Left kidney (tissue), 8 donors: ENCODE measurements around the gene CCN2. TPM values are rescaled to one million over a fixed set of nuclear protein-coding genes. Genes with fewer than 3 reads are reported as not detected.

Experiments
- DNase-seq: peaks from one replicate; pipeline ENCODE4 v3.0.0-alpha.2; 2013
- long read RNA-seq, 8 donors: transcript quantifications; one replicate each; lab custom pipeline, GENCODE V29; 2026
- polyA plus RNA-seq: library from polyadenylated mRNA; unstranded; fragments of 120-200 nt; gene quantifications from one replicate; pipeline ENCODE4 v1.2.1, GENCODE V29; 2013; ENCODE audit not compliant: insufficient read length

Gene CCN2, protein sequence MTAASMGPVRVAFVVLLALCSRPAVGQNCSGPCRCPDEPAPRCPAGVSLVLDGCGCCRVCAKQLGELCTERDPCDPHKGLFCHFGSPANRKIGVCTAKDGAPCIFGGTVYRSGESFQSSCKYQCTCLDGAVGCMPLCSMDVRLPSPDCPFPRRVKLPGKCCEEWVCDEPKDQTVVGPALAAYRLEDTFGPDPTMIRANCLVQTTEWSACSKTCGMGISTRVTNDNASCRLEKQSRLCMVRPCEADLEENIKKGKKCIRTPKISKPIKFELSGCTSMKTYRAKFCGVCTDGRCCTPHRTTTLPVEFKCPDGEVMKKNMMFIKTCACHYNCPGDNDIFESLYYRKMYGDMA
- 243 TPM for polyA plus RNA-seq
- long read RNA-seq, donor 1, transcript CTGF-201 (5 exons, 2,339 nt): major isoform, 131 of 195 reads
- long read RNA-seq, donor 1, partial matches to known transcripts: 58 of 195 reads
- long read RNA-seq, donor 1, other reads (novel, unspliced or antisense): 6 of 195 reads
- long read RNA-seq, donor 2, transcript CTGF-201 (5 exons, 2,339 nt): major isoform, 88 of 102 reads
- long read RNA-seq, donor 2, partial matches to known transcripts: 14 of 102 reads
- long read RNA-seq, donor 2, other reads (novel, unspliced or antisense): 0 of 102 reads
- long read RNA-seq, donor 3, transcript CTGF-201 (5 exons, 2,339 nt): major isoform, 81 of 165 reads
- long read RNA-seq, donor 3, partial matches to known transcripts: 84 of 165 reads
- long read RNA-seq, donor 3, other reads (novel, unspliced or antisense): 0 of 165 reads
- long read RNA-seq, donor 4, partial matches to known transcripts: 5 of 6 reads
- long read RNA-seq, donor 4, other reads (novel, unspliced or antisense): 0 of 6 reads
- long read RNA-seq, donor 5, transcript CTGF-201 (5 exons, 2,339 nt): major isoform, 99 of 268 reads
- long read RNA-seq, donor 5, partial matches to known transcripts: 169 of 268 reads
- long read RNA-seq, donor 5, other reads (novel, unspliced or antisense): 0 of 268 reads
- long read RNA-seq, donor 6, transcript CTGF-201 (5 exons, 2,339 nt): major isoform, 87 of 109 reads
- long read RNA-seq, donor 6, partial matches to known transcripts: 22 of 109 reads
- long read RNA-seq, donor 6, other reads (novel, unspliced or antisense): 0 of 109 reads
- long read RNA-seq, donor 7, transcript CTGF-201 (5 exons, 2,339 nt): major isoform, 121 of 164 reads
- long read RNA-seq, donor 7, partial matches to known transcripts: 43 of 164 reads
- long read RNA-seq, donor 7, other reads (novel, unspliced or antisense): 0 of 164 reads
- long read RNA-seq, donor 8, transcript CTGF-201 (5 exons, 2,339 nt): major isoform, 39 of 45 reads
- long read RNA-seq, donor 8, partial matches to known transcripts: 6 of 45 reads
- long read RNA-seq, donor 8, other reads (novel, unspliced or antisense): 0 of 45 reads

DNA sequence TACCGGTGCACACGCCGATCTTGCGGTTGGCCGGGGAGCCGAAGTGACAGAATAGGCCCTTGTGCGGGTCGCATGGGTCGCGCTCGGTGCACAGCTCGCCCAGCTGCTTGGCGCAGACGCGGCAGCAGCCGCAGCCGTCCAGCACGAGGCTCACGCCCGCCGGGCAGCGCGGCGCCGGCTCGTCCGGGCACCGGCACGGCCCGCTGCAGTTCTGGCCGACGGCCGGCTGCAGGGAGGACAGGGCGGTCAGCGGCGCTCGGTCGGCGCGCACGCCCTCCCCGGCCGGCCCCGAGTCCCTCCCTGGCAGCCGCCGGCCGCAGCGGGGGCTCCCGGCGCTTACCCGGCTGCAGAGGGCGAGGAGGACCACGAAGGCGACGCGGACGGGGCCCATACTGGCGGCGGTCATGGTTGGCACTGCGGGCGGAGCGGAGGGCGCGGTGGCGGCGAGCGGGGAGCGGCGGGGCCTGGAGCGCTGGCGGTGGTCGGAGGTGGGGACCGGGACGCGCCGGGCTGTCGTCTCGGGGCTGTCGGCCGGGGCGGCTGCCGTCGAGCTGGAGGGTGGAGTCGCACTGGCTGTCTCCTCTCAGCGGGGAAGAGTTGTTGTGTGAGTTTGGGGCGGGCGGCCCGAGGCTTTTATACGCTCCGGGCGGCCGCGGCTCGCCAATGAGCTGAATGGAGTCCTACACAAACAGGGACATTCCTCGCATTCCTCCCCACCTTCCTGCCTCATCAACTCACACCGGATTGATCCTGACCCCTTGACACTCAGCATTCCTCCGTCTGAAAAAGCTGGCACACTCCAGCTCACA, at the start of gene CCN2:
Gene CCN2, minus strand, starts transcription at position 606 of the 809 bp plus-strand sequence. Its CDS starts 200 bp downstream, at position 406.
- peak; percentile 93 for DNase-seq

DNA sequence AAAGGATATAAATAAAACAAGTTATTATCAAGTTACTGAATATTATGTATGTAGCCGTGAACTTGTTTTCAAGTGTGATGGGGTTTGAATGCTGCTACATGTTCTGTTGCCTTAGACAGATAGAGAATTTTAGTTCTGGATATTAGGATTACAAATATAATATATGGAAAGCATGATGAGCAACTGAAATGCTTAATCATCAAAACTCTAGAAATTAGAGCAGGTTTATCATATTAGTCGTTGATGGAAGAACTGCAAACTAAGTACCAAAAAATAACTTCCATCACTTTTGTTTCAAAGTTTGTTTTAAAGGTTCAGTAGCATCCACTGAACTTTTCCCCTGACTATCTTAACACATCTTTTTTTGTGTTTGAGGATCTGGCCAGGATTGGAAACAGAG, 49.1 kb upstream of the CCN2 start:
- DNase-seq: no peak

DNA sequence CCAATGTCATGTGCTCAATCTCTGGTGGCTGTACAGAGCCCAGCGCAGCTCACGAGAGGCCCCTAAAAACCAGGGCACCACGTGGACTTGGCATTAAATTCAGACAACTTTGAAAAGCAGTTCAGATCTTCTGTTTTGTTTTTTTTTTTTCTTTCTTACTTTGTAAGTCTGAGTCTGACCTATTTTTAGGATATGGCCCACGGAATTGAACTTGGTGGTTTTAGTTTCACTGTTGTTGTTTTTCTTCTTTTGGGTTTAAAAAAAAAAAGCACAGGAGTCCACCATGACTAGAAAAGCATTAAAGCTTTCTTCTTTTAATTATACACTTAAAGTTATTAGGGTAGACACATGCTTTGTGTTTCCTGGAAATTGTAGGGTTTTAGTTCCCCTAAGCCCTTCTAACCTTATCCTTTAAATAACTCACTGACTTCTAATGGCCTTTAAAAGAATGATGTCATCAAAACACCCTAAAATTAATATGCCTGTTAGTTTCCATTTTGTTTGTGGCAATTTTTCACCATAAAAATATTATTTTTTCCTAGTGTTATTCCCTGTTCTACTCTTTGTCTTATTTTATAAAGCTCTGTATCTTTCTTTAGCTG, 48.5 kb upstream of the CCN2 start:
- DNase-seq: no peak

DNA sequence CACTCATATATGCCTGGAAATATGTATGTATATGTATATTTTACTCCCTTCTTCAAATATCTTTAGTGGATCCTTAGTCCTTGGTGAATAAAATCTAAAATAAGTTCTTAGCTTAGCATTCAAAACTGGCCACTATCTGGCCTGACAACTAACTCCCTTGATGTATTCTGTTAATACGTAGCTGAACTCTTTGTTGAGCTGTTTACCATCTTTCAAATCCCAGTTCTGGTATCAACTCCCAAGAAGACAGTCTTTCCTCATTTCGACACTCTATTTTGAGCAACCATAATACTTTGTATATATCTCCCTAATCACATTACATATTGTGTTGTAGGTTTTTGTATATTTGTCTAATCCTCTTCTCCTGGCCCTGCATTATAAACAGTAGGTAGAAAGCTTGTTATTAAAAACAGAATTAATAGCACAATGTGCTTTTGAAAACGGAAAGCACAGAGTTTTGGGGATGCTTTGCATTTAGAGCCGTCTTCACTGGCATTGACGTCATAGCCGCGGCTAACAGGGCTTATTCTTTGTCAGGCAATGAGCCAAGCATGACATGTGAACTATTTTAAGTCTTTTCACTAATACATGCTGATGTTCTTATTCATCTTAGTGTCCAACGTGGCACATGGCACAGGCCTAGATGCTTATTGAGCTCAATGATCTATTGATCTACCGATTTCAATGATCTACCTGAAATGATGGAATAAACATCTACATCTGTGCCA, 47.2 kb upstream of the CCN2 start:
- DNase-seq: no peak

DNA sequence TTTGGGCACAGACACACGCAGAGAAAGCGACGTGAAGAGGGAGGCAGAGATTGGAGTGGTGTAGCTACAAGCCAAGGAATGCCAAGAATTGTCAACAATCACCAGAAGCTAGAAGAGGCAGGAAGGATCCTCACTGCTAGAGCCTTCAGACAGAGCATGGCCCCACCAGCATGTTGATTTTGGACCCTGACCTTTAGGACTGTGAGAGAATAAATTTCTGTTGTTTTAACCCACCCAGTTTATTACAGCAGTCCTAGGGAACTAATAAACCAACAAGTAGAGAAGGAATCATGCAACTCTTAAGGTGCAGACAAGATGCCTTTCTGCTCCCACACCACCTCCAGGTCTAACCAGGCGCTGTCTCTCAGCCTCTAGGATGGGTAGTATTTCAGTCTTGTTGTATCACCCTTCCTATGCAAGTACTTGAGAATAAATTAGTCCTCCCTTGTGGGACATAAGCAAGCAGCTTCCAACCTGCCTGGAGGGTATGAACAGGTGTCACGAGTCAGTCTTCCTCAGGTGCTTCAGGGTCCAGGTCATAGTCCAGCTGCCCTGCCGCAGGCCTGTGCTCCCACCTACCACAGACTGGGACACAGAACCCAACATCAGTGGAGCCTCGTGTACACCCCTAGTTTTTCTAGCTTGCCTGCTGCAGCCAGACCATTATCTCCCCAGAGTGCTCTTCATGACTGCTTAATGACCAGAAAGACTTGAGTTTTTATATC, 46.4 kb upstream of the CCN2 start:
- DNase-seq: no peak

DNA sequence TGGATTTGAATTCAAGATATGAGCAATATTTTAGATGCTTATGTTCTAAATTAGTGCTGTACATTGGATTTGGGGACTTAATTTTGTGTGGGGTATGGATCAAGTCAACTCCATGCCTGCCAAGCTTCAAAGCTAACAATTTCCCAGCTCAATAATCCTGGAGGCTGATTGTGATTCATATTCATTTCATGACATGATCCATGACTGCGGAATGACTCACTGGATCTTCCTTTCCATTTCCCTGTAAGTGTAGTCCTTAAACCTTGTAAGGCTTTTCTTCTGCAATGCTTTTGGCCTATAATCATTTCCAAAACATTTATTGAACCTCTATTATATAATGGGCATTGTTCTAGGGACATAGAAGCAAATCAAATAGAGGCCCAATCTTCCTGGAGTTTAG, 44.7 kb upstream of the CCN2 start:
- DNase-seq: no peak

DNA sequence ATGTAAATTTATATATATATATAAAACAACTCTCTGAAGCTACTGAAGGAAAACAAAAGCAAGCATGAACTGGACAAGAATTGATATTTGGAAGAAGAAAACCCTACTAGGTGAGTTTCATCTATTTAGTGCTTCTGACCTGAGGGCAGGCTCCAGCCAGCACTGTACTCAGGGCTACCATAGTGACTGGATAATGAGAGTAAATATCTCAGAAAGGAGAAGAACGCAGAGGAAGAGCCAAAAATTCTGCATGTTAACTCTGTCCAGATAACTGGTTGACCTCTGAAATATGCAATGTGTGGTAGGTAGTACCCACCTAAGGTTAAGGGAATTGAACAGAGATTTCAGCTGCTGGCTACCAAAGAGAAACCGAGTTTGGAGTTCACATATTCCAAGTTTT, 41.4 kb upstream of the CCN2 start:
- DNase-seq: no peak

DNA sequence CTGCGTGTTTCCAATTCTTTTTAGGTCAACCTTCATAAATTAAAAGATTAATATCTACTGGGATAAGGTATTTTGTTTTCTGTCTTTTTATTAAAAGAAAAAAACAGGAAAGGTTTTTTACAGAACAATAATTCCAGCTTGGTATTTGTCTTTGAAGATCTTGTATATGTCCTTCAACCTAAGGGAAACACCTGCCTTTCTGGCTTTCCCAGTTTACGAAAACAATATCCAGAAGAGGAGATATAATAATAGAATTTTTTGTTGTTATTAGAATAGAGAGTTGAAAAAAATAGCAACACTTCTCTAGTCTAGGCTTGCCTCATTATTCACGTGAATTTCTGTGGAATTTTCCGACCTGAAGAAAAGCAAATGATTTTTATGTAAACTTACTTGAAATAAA, 37.9 kb upstream of the CCN2 start:
- no peak for DNase-seq

DNA sequence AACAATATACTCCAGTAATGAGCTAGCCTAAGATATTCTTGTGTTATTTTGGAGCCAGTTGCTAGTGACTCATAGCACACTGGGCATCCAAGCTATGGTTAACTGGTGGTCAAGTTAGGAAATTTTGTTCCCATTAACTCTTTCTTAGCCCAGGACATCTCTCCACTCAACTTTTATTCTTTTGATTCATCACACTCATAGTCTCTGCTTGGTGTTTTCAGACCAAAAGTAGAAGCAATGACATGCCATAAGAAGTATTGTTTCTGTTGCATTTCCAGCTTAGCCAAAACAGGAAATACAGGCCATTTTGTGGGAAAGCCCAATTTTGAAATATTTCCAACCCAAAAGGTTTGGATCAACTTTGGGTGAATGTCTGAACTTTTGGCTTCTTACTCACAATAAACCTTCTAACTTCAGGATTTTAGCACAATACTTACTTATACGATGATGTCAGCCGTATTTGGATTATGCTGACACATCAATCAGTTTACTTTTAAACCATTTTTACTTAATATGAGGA, 31.6 kb upstream of the CCN2 start:
- DNase-seq: no peak

DNA sequence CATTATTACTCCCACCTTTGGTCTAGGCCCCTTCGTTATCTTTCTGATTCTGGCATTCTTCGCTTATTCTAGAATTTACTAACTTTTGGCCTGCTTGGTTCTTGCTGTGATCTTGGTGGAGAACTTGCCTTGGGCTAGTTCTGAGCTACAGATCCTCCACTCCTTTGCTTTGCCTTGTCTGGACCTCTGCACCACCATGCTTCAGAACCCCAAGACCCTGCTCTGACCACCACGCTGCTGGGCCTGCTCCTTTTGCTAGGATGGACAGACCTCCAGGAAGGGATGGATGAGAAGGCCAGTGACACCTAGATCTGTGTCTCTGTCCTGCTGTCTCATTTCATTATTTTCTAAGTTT, 30.4 kb upstream of the CCN2 start:
- no peak for DNase-seq

DNA sequence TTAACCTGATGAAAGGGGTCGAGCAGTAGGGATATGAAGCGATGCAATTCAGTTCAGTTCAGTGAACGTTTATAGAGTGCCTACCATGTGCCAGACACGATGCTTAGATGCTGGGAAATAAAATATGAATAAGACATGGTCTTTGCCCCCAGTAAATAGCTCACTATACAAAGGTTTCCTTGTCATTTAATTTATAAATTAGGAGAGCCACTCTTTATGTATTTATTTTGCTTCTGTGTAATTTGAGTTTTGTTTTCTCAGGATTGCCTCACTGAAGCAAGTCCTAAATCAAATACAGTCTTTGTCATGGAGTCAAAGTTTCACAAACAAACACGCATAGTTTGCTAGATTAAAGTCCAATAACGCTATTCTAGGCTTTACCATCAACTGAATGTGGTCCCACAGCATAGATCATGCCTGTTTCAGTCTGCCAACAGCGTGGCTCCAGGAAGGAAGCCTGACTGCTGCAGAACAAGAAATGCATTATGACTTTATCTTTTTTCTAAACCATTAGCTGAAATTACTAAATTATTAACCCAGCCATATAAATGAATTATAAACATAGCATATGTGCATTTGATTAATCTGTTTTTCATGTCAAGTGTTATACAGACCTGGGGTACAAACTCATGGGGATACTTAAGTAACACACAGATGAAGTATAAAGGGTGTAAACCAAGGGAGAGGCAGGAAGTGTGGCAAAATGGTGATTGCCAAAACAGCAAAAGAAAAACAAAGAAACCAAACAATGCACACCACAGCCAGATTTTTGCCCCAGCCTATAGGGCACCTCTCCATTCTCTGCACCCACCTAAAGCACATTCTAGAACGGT, 29.8 kb upstream of the CCN2 start:
- no peak for DNase-seq

DNA sequence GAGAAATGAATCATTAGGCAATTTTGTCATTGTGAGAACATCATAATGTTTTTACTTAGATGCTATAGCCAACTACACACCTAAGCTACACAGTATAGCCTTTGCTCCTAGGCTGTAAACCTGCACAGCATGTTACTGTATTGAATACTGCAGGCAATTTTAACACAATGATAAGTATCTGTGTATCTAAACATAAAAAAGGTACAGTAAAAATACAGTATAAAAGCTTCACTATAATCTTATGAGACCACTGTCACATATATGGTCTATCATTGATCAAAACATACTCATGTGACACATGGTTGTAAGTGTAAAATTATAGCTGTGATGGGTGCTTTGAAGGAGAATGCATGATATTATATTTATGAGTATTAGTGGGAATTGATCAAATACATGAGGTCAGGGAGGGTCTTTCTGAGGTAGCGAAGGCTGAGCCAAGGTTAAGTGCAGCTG, 29.2 kb upstream of the CCN2 start:
- no peak for DNase-seq

DNA sequence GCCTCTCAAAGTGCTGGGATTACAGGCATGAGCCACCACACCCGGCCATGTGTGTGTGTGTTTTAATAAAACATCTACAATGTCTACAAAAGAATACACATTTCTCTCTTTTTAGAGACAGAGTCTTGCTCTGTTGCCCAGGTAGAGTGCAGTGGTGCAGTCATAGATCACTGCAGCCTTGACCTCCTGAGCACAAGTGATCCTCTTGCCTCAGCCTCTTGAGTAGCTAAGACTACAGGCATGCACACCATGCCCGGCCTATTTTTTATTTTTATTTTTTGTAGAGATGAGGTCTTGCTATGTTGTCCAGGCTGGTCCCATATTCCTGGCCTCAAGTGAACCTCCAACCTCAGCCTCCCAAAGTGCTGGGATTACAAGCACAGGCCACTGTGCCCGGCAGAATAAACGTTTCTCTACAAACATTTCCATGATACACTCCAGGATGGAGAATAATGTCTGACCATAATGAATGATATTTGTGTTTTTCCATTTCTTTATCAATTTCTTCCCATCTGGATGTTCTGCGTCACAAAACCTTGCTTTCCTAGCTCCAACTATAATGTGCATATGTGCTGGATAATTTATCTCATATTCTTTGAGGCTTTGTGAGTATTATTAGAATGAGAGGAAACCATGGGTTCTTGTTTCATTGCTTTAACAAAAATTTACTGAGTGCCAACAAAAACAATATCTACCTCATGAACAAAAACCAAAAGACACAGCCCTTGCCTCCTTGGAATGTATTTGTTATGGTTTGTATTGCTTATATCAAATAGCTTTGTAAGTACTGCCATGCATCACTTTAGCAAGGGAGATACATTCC, 28.6 kb upstream of the CCN2 start:
- DNase-seq: no peak

DNA sequence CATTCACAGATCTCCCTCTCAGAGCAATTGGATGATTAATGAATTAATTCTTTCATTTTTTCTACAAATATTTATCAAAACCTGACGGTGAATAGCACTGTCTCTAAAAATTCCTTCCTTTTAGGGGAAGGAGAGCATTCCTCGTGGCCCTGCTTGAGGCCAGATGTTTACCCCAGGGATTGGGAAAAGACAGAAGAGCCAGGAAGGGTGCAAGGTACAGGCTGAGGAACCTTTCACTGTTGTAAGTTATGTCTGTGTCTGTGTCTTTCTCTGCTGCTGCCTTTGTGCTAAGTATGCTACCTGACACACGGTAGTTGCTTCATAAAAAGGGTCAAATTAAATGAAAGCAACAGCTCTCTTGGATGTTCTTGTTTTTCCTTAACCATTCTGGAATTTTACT, 27.4 kb upstream of the CCN2 start:
- DNase-seq: no peak

DNA sequence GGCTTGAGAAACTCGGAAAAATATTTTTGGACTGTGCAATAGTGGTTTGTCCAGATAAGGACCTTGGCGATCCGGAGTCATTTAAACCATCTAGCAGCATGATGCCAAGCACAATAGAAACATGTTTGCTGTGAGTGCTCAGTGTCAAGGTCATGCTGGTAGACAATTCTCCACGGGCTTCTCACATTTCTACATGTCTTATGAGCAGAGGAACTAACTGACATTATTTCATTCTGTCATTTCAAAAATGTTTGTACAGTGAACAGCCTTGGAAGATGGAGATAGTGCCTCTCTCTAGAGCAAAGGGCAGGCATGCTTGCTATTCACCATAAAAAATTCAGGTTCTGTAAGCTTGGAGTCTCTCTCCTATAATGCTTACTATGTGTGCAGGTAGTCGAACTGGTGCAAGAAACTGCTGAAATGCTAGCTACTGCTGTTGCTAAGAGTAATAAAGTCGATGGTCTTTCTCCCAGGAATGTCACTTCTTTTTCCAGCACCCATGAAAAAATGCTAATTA, 25.4 kb upstream of the CCN2 start:
- DNase-seq: no peak

DNA sequence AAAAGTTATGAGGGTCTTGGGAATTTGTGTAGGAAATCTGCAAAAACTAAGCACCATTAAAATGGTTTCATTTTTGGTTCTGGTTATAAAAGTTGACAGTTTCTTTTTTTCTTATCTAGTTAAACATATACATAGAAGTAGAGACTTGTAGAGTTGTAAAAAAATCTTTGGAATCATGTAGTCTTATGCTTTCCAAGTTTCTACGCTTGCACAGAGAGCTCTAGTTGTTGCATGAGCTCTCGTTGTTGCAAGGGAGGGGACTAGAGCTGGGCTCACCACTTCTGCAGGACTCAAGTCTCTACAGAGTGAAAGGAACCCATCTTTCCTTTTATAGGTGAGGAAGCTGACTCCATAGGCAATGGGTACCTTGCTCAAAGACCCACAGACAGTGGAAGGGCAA, 21.6 kb upstream of the CCN2 start:
- no peak for DNase-seq
